ENCODE data around the gene LRRN2.

Gene LRRN2

DNA sequence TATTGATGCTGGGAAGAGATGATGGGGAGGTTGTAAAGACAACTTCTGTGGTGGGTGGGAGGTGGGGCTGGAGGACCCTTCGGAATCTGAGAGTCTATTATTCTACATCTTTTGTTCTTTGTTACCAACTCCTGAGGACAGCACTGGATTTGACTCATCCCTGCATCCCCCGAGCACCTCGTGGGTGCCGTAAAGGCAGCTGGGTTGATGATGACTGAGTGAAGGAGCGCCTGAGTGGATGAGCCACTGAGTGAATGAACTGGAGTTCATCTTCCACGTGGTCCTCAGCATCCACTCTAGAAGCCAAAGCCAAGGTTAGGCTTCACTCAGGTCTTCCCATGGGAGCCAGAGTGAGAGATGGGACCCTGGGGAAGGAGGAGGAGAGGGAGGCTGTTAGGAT lies 77.6 kb downstream of the LRRN2 start:
- TF ChIP-seq, protein P1, sequence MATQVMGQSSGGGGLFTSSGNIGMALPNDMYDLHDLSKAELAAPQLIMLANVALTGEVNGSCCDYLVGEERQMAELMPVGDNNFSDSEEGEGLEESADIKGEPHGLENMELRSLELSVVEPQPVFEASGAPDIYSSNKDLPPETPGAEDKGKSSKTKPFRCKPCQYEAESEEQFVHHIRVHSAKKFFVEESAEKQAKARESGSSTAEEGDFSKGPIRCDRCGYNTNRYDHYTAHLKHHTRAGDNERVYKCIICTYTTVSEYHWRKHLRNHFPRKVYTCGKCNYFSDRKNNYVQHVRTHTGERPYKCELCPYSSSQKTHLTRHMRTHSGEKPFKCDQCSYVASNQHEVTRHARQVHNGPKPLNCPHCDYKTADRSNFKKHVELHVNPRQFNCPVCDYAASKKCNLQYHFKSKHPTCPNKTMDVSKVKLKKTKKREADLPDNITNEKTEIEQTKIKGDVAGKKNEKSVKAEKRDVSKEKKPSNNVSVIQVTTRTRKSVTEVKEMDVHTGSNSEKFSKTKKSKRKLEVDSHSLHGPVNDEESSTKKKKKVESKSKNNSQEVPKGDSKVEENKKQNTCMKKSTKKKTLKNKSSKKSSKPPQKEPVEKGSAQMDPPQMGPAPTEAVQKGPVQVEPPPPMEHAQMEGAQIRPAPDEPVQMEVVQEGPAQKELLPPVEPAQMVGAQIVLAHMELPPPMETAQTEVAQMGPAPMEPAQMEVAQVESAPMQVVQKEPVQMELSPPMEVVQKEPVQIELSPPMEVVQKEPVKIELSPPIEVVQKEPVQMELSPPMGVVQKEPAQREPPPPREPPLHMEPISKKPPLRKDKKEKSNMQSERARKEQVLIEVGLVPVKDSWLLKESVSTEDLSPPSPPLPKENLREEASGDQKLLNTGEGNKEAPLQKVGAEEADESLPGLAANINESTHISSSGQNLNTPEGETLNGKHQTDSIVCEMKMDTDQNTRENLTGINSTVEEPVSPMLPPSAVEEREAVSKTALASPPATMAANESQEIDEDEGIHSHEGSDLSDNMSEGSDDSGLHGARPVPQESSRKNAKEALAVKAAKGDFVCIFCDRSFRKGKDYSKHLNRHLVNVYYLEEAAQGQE (IDR thresholded peaks at IDR 0.05; ENCODE audit: low read depth) = no peak
- TF ChIP-seq TEAD4 (IDR thresholded peaks at IDR 0.05) (no peak), YY1 (IDR thresholded peaks at IDR 0.05; ENCODE audit: low read depth) (no peak), RAD21 (IDR thresholded peaks at IDR 0.05; ENCODE audit: low read depth) (no peak), TCF12 (IDR thresholded peaks at IDR 0.05; ENCODE audit: low read depth) (no peak), EGR1 (IDR thresholded peaks at IDR 0.05) (no peak), ZBTB7A (IDR thresholded peaks at IDR 0.05; ENCODE audit: low read depth) (no peak), TAF1 (IDR thresholded peaks at IDR 0.05; ENCODE audit: low read depth) (no peak), CEBPB (IDR thresholded peaks at IDR 0.05) (no peak), NFIC (IDR thresholded peaks at IDR 0.05) (no peak), CREB1 (IDR thresholded peaks at IDR 0.05; ENCODE audit: low read depth) (no peak)
- TF ChIP-seq, protein P2, sequence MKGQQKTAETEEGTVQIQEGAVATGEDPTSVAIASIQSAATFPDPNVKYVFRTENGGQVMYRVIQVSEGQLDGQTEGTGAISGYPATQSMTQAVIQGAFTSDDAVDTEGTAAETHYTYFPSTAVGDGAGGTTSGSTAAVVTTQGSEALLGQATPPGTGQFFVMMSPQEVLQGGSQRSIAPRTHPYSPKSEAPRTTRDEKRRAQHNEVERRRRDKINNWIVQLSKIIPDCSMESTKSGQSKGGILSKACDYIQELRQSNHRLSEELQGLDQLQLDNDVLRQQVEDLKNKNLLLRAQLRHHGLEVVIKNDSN (IDR thresholded peaks at IDR 0.05) = no peak
- TF ChIP-seq, protein P3, sequence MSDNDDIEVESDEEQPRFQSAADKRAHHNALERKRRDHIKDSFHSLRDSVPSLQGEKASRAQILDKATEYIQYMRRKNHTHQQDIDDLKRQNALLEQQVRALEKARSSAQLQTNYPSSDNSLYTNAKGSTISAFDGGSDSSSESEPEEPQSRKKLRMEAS (IDR thresholded peaks at IDR 0.05) = no peak

DNA sequence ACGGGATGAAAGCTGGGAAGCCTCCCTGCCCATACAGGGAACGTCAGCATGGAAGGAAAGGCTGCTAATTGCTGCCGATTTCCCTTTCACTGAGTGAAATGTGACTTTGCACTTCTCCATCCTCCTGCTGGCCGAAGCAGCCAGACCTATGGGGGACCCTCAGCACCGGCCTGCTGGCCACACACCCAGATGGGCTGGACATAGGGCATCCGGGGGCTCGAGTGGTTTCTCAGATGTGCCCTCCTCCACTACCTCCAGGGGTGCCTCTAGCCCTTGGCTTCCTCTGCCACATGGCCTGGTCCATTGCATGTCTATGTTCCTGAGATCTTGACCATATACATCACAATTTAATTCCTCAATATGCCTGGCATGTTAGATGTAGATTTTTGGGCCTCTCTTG lies 79.7 kb downstream of the LRRN2 start:
- no peak for TF ChIP-seq RAD21 (IDR thresholded peaks at IDR 0.05; ENCODE audit: low read depth)
- TF ChIP-seq NFIC (IDR thresholded peaks at IDR 0.05) = no peak
- no peak for TF ChIP-seq EP300 (IDR thresholded peaks at IDR 0.05; ENCODE audit: borderline replicate concordance)
- TF ChIP-seq YY1 (IDR thresholded peaks at IDR 0.05; ENCODE audit: low read depth) = no peak

DNA sequence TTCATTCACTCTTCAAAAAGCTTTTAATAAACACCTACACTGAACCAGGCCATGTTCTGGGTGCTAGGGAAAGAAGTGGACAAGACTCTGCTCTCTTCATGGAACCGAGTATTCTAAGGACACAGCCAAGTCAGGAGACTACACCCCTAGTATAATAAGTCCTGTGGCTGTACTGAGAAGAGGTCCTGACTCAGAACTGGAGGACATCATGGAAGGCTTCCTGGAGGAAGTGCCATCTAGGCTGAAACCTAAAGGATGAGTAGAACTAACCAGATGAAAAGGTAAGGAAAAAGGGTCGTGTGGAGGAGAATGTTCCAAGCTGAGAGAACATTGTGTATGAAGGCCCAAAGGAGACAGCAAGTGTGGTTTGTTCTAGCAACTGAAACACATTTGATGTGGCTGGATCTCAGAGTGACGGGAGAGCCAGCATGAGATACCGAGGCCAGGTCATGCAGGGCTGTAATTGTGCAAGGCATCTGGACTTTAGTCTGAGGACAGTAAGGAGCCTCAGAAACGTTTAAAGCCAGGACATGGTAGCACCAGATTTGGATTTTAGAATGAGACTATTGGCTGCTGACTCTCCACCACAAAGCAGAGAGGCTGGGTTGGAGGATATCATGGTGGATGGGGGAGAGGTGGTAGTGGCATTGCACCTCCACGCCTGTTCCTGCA lies 82.5 kb downstream of the LRRN2 start:
- TF ChIP-seq, protein P2 (IDR thresholded peaks at IDR 0.05) = no peak
- no peak for TF ChIP-seq ZBTB7A (IDR thresholded peaks at IDR 0.05; ENCODE audit: low read depth)
- TF ChIP-seq TEAD4 (IDR thresholded peaks at IDR 0.05) = no peak
- TF ChIP-seq NFIC (IDR thresholded peaks at IDR 0.05) = no peak
- TF ChIP-seq YY1 (IDR thresholded peaks at IDR 0.05; ENCODE audit: low read depth) = no peak
- TF ChIP-seq, protein P3 (IDR thresholded peaks at IDR 0.05) = no peak
- TF ChIP-seq TCF12 (IDR thresholded peaks at IDR 0.05; ENCODE audit: low read depth) = no peak
- TF ChIP-seq EP300 (IDR thresholded peaks at IDR 0.05; ENCODE audit: borderline replicate concordance) = no peak
- no peak for TF ChIP-seq CEBPB (IDR thresholded peaks at IDR 0.05)
- no peak for TF ChIP-seq RAD21 (IDR thresholded peaks at IDR 0.05; ENCODE audit: low read depth)
- no peak for TF ChIP-seq EGR1 (IDR thresholded peaks at IDR 0.05)
- no peak for TF ChIP-seq CREB1 (IDR thresholded peaks at IDR 0.05; ENCODE audit: low read depth)

DNA sequence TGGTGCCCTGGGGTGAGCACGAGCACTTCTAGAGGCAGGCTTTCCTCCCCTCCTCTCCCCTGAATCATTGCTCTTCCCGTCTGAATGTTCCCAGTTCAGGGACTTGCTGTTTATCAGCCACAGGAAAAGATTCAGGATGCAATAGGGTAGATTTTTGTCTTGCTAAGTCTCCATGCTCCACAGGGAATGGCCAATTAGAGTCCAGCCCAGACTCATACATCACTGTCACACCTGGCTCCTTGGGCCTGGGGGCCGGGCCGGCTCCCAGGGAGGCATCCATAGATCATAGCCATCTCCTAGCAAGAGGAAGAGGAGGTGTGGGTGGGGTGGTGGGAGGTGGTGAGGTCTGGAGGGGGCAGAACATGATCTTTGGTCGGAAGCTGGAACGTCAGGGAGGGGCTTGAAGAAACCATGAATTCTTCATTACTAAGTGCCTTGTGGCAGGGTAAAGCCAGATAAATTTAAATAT lies 83.4 kb downstream of the LRRN2 start:
- TF ChIP-seq RAD21 (IDR thresholded peaks at IDR 0.05; ENCODE audit: low read depth) (no peak), TCF12 (IDR thresholded peaks at IDR 0.05; ENCODE audit: low read depth) (no peak), NFIC (IDR thresholded peaks at IDR 0.05) (no peak), CEBPB (IDR thresholded peaks at IDR 0.05) (no peak), TEAD4 (IDR thresholded peaks at IDR 0.05) (no peak), YY1 (IDR thresholded peaks at IDR 0.05; ENCODE audit: low read depth) (no peak), FOXM1 (IDR thresholded peaks at IDR 0.05; ENCODE audit: borderline replicate concordance, low read depth) (no peak), EGR1 (IDR thresholded peaks at IDR 0.05) (no peak)
- TF ChIP-seq, protein P2 (IDR thresholded peaks at IDR 0.05) = no peak
- TF ChIP-seq, protein P1 (IDR thresholded peaks at IDR 0.05; ENCODE audit: low read depth) = no peak
- TF ChIP-seq, protein P3 (IDR thresholded peaks at IDR 0.05) = no peak

DNA sequence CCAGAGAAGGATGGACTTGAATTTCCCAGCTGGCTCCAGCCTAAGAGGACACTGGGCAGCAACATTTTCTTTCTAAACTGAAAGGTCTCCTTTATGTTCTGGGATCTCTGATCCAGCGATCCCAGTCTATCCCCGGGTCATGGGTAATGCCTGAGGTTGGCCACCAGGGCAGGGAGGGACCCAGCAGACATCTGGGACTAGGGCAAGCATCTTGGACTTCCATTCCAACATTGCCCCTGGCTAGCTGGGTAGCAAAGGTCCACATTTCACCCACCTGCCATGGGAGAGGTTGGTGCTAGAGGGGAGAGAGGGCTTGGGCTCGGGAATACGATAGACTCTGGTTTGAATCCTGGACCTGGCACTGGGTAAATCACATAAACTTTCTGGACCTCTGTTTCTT lies 84.6 kb downstream of the LRRN2 start:
- TF ChIP-seq YY1 (IDR thresholded peaks at IDR 0.05; ENCODE audit: low read depth) (no peak), TAF1 (IDR thresholded peaks at IDR 0.05; ENCODE audit: low read depth) (no peak), FOXM1 (IDR thresholded peaks at IDR 0.05; ENCODE audit: borderline replicate concordance, low read depth) (no peak), EP300 (IDR thresholded peaks at IDR 0.05; ENCODE audit: borderline replicate concordance) (no peak)
- TF ChIP-seq, protein P2 (IDR thresholded peaks at IDR 0.05) = no peak

All from Ishikawa (cell line).